Retina (tissue), 1 donor: ENCODE measurements around the gene TREX2.

Experiments used
- DNase-seq: peaks from one replicate; pipeline ENCODE4 v3.0.0-alpha.2; 2016

Gene TREX2

GRCh38 chrX:153445856-153446635 lies at the start of gene TREX2:
TSS of gene TREX2 (minus strand) at chrX:153446056. CDS start at chrX:153445430, 626 bp downstream.
- no peak for DNase-seq

- DNase-seq = no peak
Measured at GRCh38 chrX:153495362-153495751, 49.5 kb upstream of the TREX2 start.

- DNase-seq = peak; percentile 61
Measured at GRCh38 chrX:153494541-153495361, 48.9 kb upstream of the TREX2 start, which contains the start of gene BGN. TSS of gene BGN (plus strand) at chrX:153494980. CDS start at chrX:153504632, 9,652 bp downstream.

GRCh38 chrX:153494061-153494460 lies 48.2 kb upstream of the TREX2 start:
- DNase-seq = no peak

GRCh38 chrX:153493085-153493484 lies 47.2 kb upstream of the TREX2 start:
- no peak for DNase-seq

GRCh38 chrX:153492543-153492942 lies 46.7 kb upstream of the TREX2 start:
- DNase-seq = no peak

- DNase-seq = no peak
Measured at GRCh38 chrX:153491918-153492317, 46.1 kb upstream of the TREX2 start.

- DNase-seq = peak; percentile 43
Measured at GRCh38 chrX:153491351-153491914, 45.6 kb upstream of the TREX2 start.

- no peak for DNase-seq
Measured at GRCh38 chrX:153490217-153490930, 44.5 kb upstream of the TREX2 start.

GRCh38 chrX:153488231-153488914 lies 42.5 kb upstream of the TREX2 start:
- DNase-seq = no peak

- no peak for DNase-seq
Measured at GRCh38 chrX:153487590-153488071, 41.8 kb upstream of the TREX2 start.

- no peak for DNase-seq
Measured at GRCh38 chrX:153486171-153486570, 40.3 kb upstream of the TREX2 start.

GRCh38 chrX:153485396-153486080 lies 39.7 kb upstream of the TREX2 start:
- no peak for DNase-seq

- DNase-seq = no peak
Measured at GRCh38 chrX:153482376-153483015, 36.6 kb upstream of the TREX2 start.

- no peak for DNase-seq
Measured at GRCh38 chrX:153481043-153481442, 35.2 kb upstream of the TREX2 start.

GRCh38 chrX:153478746-153479145 lies 32.9 kb upstream of the TREX2 start:
- no peak for DNase-seq

GRCh38 chrX:153477901-153478300 lies 32.0 kb upstream of the TREX2 start:
- no peak for DNase-seq

GRCh38 chrX:153477364-153477857 lies 31.6 kb upstream of the TREX2 start:
- no peak for DNase-seq

GRCh38 chrX:153476666-153477363 lies 31.0 kb upstream of the TREX2 start:
- no peak for DNase-seq

- no peak for DNase-seq
Measured at GRCh38 chrX:153475751-153476281, 30.0 kb upstream of the TREX2 start.
